ENCODE results near the gene SMARCD1.

SMARCD1 gene

GRCh38 chr12:50100561-50100960 lies 15.4 kb downstream of the SMARCD1 start:
- no peak for TF ChIP-seq CTCF (conservative IDR thresholded peaks at IDR 0.05; ENCODE audit: low read depth, low read length)
- Histone ChIP-seq H4K20me1 (ENCODE audit: insufficient read depth) (no peaks in the 10 kb centered on the region), H2AFZ (ENCODE audit: low read depth) (no peak overlapping the region), H3K36me3 (ENCODE audit: insufficient read depth) (peaks cover 6% of the 10 kb centered on the region; the same call in 1 of the 2 replicates), H3K79me2 (ENCODE audit: insufficient read depth, low read depth) (no peaks in the 10 kb centered on the region), H3K4me3 (IDR thresholded peaks at IDR 0.05; ENCODE audit: insufficient read depth, low read depth, low read length) (no peak overlapping the region), H3K27me3 (ENCODE audit: insufficient read depth, low read depth) (no peaks in the 10 kb centered on the region), H3K4me2 (no peak overlapping the region), H3K9ac (no peak overlapping the region), H3K4me1 (ENCODE audit: low read depth, poor library complexity, severe bottlenecking) (peaks cover 10% of the 10 kb centered on the region), H3K27ac (no peak overlapping the region)

GRCh38 chr12:50101663-50102062 lies 16.5 kb downstream of the SMARCD1 start:
- Histone ChIP-seq H3K4me2 (no peak overlapping the region), H3K36me3 (ENCODE audit: insufficient read depth) (peaks cover 6% of the 10 kb centered on the region; the same call in 1 of the 2 replicates), H3K27ac (no peak overlapping the region)

DNA sequence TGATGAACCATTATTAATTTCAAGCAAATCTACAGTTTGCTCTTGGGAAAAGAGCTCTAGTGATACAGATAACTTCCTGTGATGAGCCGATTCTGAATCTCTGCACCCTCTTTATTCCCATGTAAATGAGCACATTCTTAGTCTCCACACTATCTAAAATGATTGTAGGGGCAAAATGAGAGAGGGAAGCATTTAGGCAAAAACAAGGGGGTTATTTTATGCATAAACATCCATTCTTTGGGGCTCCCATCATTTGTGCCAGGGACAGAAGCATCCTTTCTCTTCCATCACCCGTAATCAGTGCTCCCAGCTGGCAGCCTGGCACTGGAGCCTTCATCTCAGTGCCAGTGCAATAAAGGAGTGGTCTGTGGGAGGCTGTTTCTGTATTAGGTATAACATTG lies 17.0 kb downstream of the SMARCD1 start:
- Histone ChIP-seq H3K4me2 (no peak overlapping the region), H3K4me1 (ENCODE audit: low read depth, poor library complexity, severe bottlenecking) (peaks cover 10% of the 10 kb centered on the region), H4K20me1 (ENCODE audit: insufficient read depth) (no peaks in the 10 kb centered on the region), H3K27ac (no peak overlapping the region), H3K79me2 (ENCODE audit: insufficient read depth, low read depth) (no peaks in the 10 kb centered on the region), H3K36me3 (ENCODE audit: insufficient read depth) (peaks cover 6% of the 10 kb centered on the region; the same call in 1 of the 2 replicates), H3K9ac (no peak overlapping the region), H3K4me3 (IDR thresholded peaks at IDR 0.05; ENCODE audit: insufficient read depth, low read depth, low read length) (no peak overlapping the region), H3K27me3 (ENCODE audit: insufficient read depth, low read depth) (no peaks in the 10 kb centered on the region), H2AFZ (ENCODE audit: low read depth) (no peak overlapping the region)
- TF ChIP-seq CTCF (conservative IDR thresholded peaks at IDR 0.05; ENCODE audit: low read depth, low read length) = no peak

More at GRCh38 chr12:50101663-50102062, 16.5 kb downstream of the SMARCD1 start:
- Histone ChIP-seq H4K20me1 (ENCODE audit: insufficient read depth) (no peaks in the 10 kb centered on the region), H2AFZ (ENCODE audit: low read depth) (no peak overlapping the region), H3K4me3 (IDR thresholded peaks at IDR 0.05; ENCODE audit: insufficient read depth, low read depth, low read length) (no peak overlapping the region), H3K79me2 (ENCODE audit: insufficient read depth, low read depth) (no peaks in the 10 kb centered on the region), H3K4me1 (ENCODE audit: low read depth, poor library complexity, severe bottlenecking) (peaks cover 10% of the 10 kb centered on the region), H3K9ac (no peak overlapping the region), H3K27me3 (ENCODE audit: insufficient read depth, low read depth) (no peaks in the 10 kb centered on the region)
- TF ChIP-seq CTCF (conservative IDR thresholded peaks at IDR 0.05; ENCODE audit: low read depth, low read length) = peak; percentile 14; the same call in 1 of the 2 replicates

DNA sequence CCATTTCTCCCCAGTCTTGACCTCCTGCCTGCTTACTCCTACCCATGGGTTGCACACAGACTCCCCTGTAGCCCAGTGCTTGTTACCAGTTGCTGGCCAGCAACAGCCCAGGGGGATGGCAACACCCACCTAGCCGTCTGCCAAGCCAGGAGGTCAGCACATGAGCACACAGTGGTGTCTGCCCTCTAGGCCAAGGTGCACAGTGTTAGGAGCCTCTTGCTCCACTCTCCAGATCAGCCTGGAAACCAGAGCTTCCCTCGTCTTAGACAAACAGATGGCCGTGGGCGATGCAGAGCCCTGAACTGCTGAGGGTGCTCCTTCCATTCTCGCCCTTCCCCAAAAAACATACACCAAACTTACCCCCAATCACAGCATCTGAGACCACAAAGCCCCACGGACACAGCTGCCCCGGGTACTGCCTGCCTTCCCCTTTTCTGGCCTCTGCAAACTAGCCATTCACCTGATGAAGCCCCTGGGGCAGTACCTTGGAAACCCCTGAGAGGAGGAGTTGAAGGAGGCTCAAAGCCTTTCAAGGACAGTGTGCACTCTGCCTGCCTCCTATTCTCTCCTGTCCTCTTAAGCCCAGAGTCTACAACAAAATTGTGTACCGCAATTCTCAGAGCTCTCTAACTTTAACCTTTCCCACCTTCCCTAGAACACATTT lies 17.6 kb downstream of the SMARCD1 start:
- Histone ChIP-seq H3K4me3 (IDR thresholded peaks at IDR 0.05; ENCODE audit: insufficient read depth, low read depth, low read length) (no peak overlapping the region), H3K4me1 (ENCODE audit: low read depth, poor library complexity, severe bottlenecking) (peaks cover 10% of the 10 kb centered on the region), H3K79me2 (ENCODE audit: insufficient read depth, low read depth) (no peaks in the 10 kb centered on the region), H3K27me3 (ENCODE audit: insufficient read depth, low read depth) (no peaks in the 10 kb centered on the region), H3K36me3 (ENCODE audit: insufficient read depth) (peaks cover 6% of the 10 kb centered on the region; the same call in 1 of the 2 replicates), H3K9ac (no peak overlapping the region), H2AFZ (ENCODE audit: low read depth) (no peak overlapping the region), H3K27ac (no peak overlapping the region), H3K4me2 (no peak overlapping the region), H4K20me1 (ENCODE audit: insufficient read depth) (no peaks in the 10 kb centered on the region)
- no peak for TF ChIP-seq CTCF (conservative IDR thresholded peaks at IDR 0.05; ENCODE audit: low read depth, low read length)
